ENCODE results near the gene PYHIN1. TPM values are rescaled to one million over a fixed set of nuclear protein-coding genes. Genes with fewer than 3 reads are reported as not detected.

PYHIN1 gene
- total RNA-seq, 1 donor = 35.6 TPM

DNA sequence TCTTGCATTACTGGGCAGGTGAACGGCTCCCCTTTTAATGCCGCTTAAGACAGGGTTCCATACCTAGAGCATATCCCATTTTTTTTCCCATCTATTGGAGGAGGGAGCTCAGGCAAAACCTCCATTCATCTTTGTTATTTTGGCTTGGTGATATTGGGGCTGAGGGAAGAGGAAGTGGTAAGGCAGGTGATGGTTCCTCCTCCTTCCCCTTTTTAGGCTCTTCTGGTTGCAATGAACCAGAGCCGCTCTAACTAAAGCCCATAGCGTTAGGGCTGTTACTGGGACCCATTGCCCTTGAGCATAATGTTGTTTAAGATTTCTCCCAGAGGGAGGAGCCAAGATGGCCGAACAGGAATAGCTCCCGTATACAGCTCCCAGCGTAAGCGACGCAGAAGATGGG, 21.1 kb downstream of the PYHIN1 start:
- H3K4me1 ChIP-seq (ENCODE audit: insufficient read depth, low read length) = peaks cover 6% of the 10 kb centered on the region
- H3K4me3 ChIP-seq (ENCODE audit: low read length) = no peak overlapping the region
- H3K9me3 ChIP-seq (ENCODE audit: low read depth, low read length) = no peaks in the 10 kb centered on the region
- H3K27me3 ChIP-seq (ENCODE audit: insufficient read depth, low read length) = no peaks in the 10 kb centered on the region

GRCh38 chr1:158961178-158961577, 29.8 kb downstream of the PYHIN1 start:
- Histone ChIP-seq H3K27me3 (ENCODE audit: insufficient read depth, low read length) (no peaks in the 10 kb centered on the region), H3K4me3 (ENCODE audit: low read length) (no peak overlapping the region), H3K9me3 (ENCODE audit: low read depth, low read length) (peaks cover 7% of the 10 kb centered on the region), H3K4me1 (ENCODE audit: insufficient read depth, low read length) (no peaks in the 10 kb centered on the region)

- Histone ChIP-seq H3K9me3 (ENCODE audit: low read depth, low read length) (peaks cover 7% of the 10 kb centered on the region), H3K4me1 (ENCODE audit: insufficient read depth, low read length) (no peaks in the 10 kb centered on the region), H3K27me3 (ENCODE audit: insufficient read depth, low read length) (no peaks in the 10 kb centered on the region), H3K4me3 (ENCODE audit: low read length) (no peak overlapping the region)
Measured at GRCh38 chr1:158962983-158963382, 31.6 kb downstream of the PYHIN1 start.

- H3K27me3 ChIP-seq (ENCODE audit: insufficient read depth, low read length) = no peaks in the 10 kb centered on the region
Measured at GRCh38 chr1:158969166-158969565, 37.8 kb downstream of the PYHIN1 start.

DNA sequence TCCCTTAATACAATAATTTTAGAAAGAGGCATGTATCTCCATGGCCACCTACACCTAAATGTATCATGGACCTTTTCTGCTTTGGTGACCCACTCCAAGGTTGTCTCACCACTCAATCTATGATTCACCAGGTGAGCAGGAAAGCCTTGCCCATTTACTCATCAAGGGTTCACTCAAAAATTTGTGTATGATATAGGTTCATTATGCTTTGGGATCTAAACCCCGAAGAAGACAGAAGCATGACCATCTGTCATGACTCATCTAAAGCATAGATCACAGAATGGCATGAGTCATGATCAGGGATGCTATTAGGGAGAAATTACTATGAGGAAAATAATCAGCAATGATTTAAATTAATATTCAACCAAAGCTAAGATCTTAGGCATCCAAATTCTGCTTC, 38.5 kb downstream of the PYHIN1 start:
- no peaks in the 10 kb centered on the region for H3K27me3 ChIP-seq (ENCODE audit: insufficient read depth, low read length)
- H3K9me3 ChIP-seq (ENCODE audit: low read depth, low read length) = peaks cover 6% of the 10 kb centered on the region
- no peaks in the 10 kb centered on the region for H3K4me1 ChIP-seq (ENCODE audit: insufficient read depth, low read length)
- no peak overlapping the region for H3K4me3 ChIP-seq (ENCODE audit: low read length)

More at GRCh38 chr1:158969166-158969565, 37.8 kb downstream of the PYHIN1 start:
- H3K9me3 ChIP-seq (ENCODE audit: low read depth, low read length) = peaks cover 7% of the 10 kb centered on the region
- no peaks in the 10 kb centered on the region for H3K4me1 ChIP-seq (ENCODE audit: insufficient read depth, low read length)
- no peak overlapping the region for H3K4me3 ChIP-seq (ENCODE audit: low read length)

DNA sequence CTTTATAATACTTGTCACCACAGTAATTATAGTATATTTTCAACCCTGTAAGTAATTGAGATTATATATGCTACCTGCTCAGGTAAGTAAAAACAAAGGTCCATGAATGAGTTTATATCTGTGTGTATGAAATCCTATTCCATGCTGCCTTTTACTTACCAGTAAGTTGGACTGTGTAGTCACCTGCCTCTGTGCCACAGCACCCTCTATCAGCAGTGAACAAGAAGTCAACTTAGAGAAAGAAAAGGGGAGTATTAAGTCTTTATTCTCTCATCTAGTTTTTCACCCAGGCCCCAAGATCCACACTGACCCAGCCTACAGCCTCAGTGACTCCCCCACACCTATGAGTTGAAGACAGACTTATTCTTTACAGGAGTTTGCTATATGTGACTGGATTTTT, 41.5 kb downstream of the PYHIN1 start:
- H3K4me1 ChIP-seq (ENCODE audit: insufficient read depth, low read length) = no peaks in the 10 kb centered on the region
- no peak overlapping the region for H3K4me3 ChIP-seq (ENCODE audit: low read length)
- no peaks in the 10 kb centered on the region for H3K9me3 ChIP-seq (ENCODE audit: low read depth, low read length)
- H3K27me3 ChIP-seq (ENCODE audit: insufficient read depth, low read length) = no peaks in the 10 kb centered on the region

DNA sequence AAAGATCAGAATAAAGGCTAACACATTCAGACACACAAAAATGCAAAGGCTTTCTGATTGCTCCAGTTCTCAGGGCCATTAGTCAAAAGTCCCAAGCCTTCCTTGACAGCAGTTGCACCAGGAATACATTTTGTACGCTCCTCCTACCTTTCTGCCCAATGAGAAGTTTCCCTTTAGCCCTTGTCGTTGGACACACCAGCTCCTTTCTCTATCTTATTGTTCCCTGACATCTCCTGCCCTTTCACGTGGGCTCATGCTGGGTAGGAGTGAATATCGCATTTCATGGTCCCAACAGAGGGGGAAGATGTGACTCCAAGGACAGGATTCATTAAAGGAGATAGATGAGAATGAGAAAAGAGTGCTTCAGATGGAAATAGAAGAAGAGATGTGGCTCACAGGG, 44.9 kb downstream of the PYHIN1 start:
- Histone ChIP-seq H3K4me3 (ENCODE audit: low read length) (no peak overlapping the region), H3K4me1 (ENCODE audit: insufficient read depth, low read length) (no peaks in the 10 kb centered on the region), H3K9me3 (ENCODE audit: low read depth, low read length) (no peaks in the 10 kb centered on the region), H3K27me3 (ENCODE audit: insufficient read depth, low read length) (no peaks in the 10 kb centered on the region)

- Histone ChIP-seq H3K9me3 (ENCODE audit: low read depth, low read length) (peaks cover 12% of the 10 kb centered on the region), H3K4me1 (ENCODE audit: insufficient read depth, low read length) (no peaks in the 10 kb centered on the region), H3K27me3 (ENCODE audit: insufficient read depth, low read length) (peaks cover 3% of the 10 kb centered on the region), H3K4me3 (ENCODE audit: low read length) (no peak overlapping the region)
Measured at GRCh38 chr1:158978730-158979129, 47.4 kb downstream of the PYHIN1 start.

- peaks cover 3% of the 10 kb centered on the region for H3K27me3 ChIP-seq (ENCODE audit: insufficient read depth, low read length)
- peaks cover 12% of the 10 kb centered on the region for H3K9me3 ChIP-seq (ENCODE audit: low read depth, low read length)
- no peaks in the 10 kb centered on the region for H3K4me1 ChIP-seq (ENCODE audit: insufficient read depth, low read length)
- no peak overlapping the region for H3K4me3 ChIP-seq (ENCODE audit: low read length)
Measured at GRCh38 chr1:158979229-158979628, 47.9 kb downstream of the PYHIN1 start.

DNA sequence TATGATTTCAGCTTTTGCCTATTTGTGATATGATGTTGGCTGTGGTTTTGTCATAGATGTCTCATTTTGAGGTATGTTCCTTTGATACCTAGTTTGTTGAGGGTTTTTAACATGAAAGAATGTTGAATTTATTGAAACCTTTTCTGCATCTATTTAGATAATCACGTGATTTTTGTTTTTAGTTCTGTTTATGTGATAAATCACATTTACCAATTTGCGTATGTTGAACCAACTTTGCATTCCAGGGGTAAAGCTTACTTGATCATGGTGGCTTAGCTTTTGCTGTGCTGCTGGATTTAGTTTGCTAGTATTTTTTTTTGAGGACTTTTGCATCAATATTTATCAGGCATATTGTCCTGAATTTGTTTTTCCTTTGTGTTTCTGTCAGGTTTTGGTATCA, 51.9 kb downstream of the PYHIN1 start:
- Histone ChIP-seq H3K27me3 (ENCODE audit: insufficient read depth, low read length) (peaks cover 3% of the 10 kb centered on the region), H3K4me3 (ENCODE audit: low read length) (no peak overlapping the region), H3K4me1 (ENCODE audit: insufficient read depth, low read length) (no peaks in the 10 kb centered on the region), H3K9me3 (ENCODE audit: low read depth, low read length) (peaks cover 12% of the 10 kb centered on the region)

GRCh38 chr1:158984386-158984785, 53.0 kb downstream of the PYHIN1 start:
- Histone ChIP-seq H3K4me3 (ENCODE audit: low read length) (no peak overlapping the region), H3K9me3 (ENCODE audit: low read depth, low read length) (peaks cover 12% of the 10 kb centered on the region), H3K27me3 (ENCODE audit: insufficient read depth, low read length) (peaks cover 3% of the 10 kb centered on the region), H3K4me1 (ENCODE audit: insufficient read depth, low read length) (no peaks in the 10 kb centered on the region)

DNA sequence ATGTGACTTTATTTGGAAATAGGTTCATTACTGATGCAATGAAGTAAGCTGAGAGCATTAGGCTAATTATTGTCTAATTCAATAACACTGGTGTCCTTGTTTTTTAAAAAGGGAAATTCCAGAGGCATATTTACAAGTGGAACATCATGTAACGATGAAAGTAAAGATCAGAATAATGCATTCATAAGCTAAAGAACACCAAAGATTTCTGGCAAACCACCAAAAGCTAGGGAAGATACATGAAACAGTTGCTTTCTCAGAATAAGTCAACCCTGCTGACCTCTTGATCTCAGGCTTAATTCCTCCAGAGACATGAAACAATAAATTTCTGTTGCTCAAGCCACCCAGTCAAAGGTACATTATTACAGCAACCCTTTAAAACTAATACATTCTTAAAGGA, 58.1 kb downstream of the PYHIN1 start:
- Histone ChIP-seq H3K9me3 (ENCODE audit: low read depth, low read length) (peaks cover 6% of the 10 kb centered on the region), H3K4me1 (ENCODE audit: insufficient read depth, low read length) (no peaks in the 10 kb centered on the region), H3K4me3 (ENCODE audit: low read length) (no peak overlapping the region), H3K27me3 (ENCODE audit: insufficient read depth, low read length) (no peaks in the 10 kb centered on the region)

DNA sequence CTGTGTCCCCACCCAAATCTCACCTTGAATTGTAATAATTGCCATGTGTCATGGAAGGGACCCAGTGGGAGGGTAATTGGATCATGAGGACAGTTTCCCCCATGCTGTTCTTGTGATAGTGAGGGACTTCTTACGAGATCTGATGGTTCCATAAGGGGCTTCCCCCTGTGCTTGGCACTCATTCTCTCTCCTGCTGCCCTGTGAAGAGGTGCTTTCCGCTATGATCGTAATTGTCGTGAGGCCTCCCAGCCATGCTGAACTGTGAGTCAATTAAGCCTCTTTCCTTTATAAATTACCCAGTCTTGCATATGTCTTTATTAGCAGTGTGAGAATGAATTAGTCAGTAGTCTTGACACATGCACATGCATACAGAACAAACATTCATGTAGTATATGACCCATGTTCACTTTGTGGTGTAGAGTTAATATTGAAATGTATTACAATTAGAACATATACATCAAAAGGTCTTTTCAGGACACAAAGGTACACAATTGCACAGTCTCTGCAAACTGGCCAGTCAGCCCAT, 61.5 kb downstream of the PYHIN1 start:
- Histone ChIP-seq H3K4me1 (ENCODE audit: insufficient read depth, low read length) (no peaks in the 10 kb centered on the region), H3K27me3 (ENCODE audit: insufficient read depth, low read length) (no peaks in the 10 kb centered on the region), H3K9me3 (ENCODE audit: low read depth, low read length) (peaks cover 6% of the 10 kb centered on the region), H3K4me3 (ENCODE audit: low read length) (no peak overlapping the region)

DNA sequence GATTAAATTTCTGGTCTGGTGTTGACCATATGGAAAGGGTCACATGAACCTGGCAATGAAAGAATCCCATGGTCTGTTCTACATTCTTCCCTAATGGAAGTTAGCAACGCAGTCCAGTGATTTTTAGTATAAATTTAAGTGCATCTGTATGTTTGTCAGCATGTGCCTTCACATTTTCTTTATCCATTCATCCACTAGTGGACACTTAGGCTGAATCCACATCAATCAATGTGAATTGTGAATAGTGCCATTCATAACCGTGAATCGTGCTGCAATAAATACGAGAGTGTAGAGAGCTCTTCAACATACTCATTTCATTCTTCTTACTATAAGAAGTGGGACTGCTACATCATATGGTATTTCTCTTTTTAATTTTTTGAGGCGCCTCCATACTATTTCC, 65.6 kb downstream of the PYHIN1 start:
- peaks cover 6% of the 10 kb centered on the region for H3K9me3 ChIP-seq (ENCODE audit: low read depth, low read length)
- no peaks in the 10 kb centered on the region for H3K27me3 ChIP-seq (ENCODE audit: insufficient read depth, low read length)
- H3K4me3 ChIP-seq (ENCODE audit: low read length) = no peak overlapping the region
- H3K4me1 ChIP-seq (ENCODE audit: insufficient read depth, low read length) = peaks cover 16% of the 10 kb centered on the region

DNA sequence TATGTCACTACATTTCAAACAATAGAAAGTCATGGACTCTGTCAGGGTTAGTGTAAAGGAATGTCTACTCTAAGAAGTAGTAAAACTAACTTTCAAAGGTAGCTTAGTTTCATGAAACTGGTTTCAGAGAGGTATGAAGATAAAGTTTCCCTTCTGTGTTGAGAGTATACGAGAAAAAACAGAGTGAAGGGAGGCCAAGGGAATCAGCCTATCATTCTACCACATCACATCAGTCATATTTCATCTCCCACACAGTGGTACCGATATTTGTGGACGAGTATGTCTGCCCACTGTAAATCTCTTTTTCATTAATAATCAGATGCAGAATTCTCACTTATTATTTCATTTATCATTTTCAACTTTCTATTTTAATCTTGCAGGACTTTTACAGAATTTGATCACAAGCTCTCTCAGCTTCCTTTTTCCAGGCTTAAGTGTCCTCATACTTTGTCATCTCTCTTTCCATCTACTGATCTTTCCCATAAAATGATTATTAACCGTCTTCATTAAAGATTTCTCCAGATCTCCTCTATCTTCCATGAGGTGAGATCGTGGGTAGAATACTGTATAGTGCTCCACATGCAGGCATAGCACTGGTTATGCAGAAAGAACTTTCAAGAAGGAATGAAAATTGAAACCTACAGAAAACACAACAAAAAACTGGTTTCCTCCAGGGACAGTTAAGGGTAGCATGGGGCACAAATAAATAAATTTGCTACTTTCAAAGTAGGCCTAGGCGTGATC, 66.9 kb downstream of the PYHIN1 start:
- Histone ChIP-seq H3K27me3 (ENCODE audit: insufficient read depth, low read length) (no peaks in the 10 kb centered on the region), H3K9me3 (ENCODE audit: low read depth, low read length) (no peaks in the 10 kb centered on the region), H3K4me1 (ENCODE audit: insufficient read depth, low read length) (peaks cover 16% of the 10 kb centered on the region), H3K4me3 (ENCODE audit: low read length) (no peak overlapping the region)

DNA sequence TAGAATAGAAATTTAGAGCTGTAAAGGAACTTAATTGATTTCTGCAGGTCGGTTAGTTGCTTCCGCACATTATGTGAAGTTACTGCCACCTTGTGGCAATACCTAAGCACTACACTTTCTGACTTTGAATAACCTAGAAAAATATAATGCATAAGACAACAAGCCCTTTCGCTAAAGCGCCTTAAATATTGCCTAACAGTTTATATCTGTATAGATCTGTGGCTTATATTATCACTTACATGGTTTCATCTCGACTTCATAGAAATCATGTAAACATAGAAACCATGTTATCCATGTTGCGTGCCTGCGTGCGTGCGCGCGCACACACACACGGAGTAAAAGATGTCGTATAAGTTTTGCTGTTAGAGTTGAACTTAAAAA, 67.4 kb downstream of the PYHIN1 start:
- H3K4me1 ChIP-seq (ENCODE audit: insufficient read depth, low read length) = peaks cover 16% of the 10 kb centered on the region
- H3K9me3 ChIP-seq (ENCODE audit: low read depth, low read length) = no peaks in the 10 kb centered on the region
- H3K4me3 ChIP-seq (ENCODE audit: low read length) = no peak overlapping the region
- H3K27me3 ChIP-seq (ENCODE audit: insufficient read depth, low read length) = no peaks in the 10 kb centered on the region
